ENCODE data around the gene JAK3.

Gene JAK3

GRCh38 chr19:17837972-17838371 lies 9.8 kb downstream of the JAK3 start:
- FAIRE-seq = no peak

- FAIRE-seq = no peak
Observed at GRCh38 chr19:17836530-17836929, 11.3 kb downstream of the JAK3 start.

GRCh38 chr19:17835182-17836006 lies 12.4 kb downstream of the JAK3 start:
- no peak for FAIRE-seq

- no peak for FAIRE-seq
Observed at GRCh38 chr19:17834350-17835181, 13.2 kb downstream of the JAK3 start.

- FAIRE-seq = no peak
Observed at GRCh38 chr19:17832443-17833208, 15.2 kb downstream of the JAK3 start.

GRCh38 chr19:17831419-17831888 lies 16.3 kb downstream of the JAK3 start:
- FAIRE-seq = no peak

GRCh38 chr19:17830567-17831418 lies 17.0 kb downstream of the JAK3 start:
- FAIRE-seq = no peak

GRCh38 chr19:17829855-17830566 lies 17.8 kb downstream of the JAK3 start:
- FAIRE-seq = no peak

- no peak for FAIRE-seq
Observed at GRCh38 chr19:17826508-17827056, 21.2 kb downstream of the JAK3 start.

GRCh38 chr19:17824339-17824738 lies 23.4 kb downstream of the JAK3 start:
- no peak for FAIRE-seq

- no peak for FAIRE-seq
Observed at GRCh38 chr19:17821190-17821589, 26.6 kb downstream of the JAK3 start, which contains the start of gene INSL3. INSL3 (minus strand) TSS chr19:17821519; CDS start chr19:17821506, 13 bp downstream.

- FAIRE-seq = no peak
Observed at GRCh38 chr19:17817668-17818363, 30.0 kb downstream of the JAK3 start.

GRCh38 chr19:17812099-17812498 lies 35.7 kb downstream of the JAK3 start:
- FAIRE-seq = no peak

- no peak for FAIRE-seq
Observed at GRCh38 chr19:17811681-17812080, 36.1 kb downstream of the JAK3 start.

GRCh38 chr19:17811103-17811502 lies 36.7 kb downstream of the JAK3 start:
- no peak for FAIRE-seq

GRCh38 chr19:17807731-17808316 lies 40.0 kb downstream of the JAK3 start:
- no peak for FAIRE-seq

- FAIRE-seq = no peak
Observed at GRCh38 chr19:17806945-17807344, 40.8 kb downstream of the JAK3 start.

- no peak for FAIRE-seq
Observed at GRCh38 chr19:17805427-17805826, 42.4 kb downstream of the JAK3 start.

- FAIRE-seq = no peak
Observed at GRCh38 chr19:17803264-17803896, 44.4 kb downstream of the JAK3 start.

Measured in islet of Langerhans (tissue), 1 donor.